HCEC 1CT (cell line): ENCODE results near the gene CPSF7.
"Not testable (repeated sequence)": the region's sequence is repeated elsewhere in the genome, so short reads cannot be mapped to it uniquely, and the experiment has no call there.

ENCODE experiments used
- DNase-seq: peaks from one replicate; pipeline ENCODE4 v3.0.0-alpha.2; 2017

Gene CPSF7

DNA sequence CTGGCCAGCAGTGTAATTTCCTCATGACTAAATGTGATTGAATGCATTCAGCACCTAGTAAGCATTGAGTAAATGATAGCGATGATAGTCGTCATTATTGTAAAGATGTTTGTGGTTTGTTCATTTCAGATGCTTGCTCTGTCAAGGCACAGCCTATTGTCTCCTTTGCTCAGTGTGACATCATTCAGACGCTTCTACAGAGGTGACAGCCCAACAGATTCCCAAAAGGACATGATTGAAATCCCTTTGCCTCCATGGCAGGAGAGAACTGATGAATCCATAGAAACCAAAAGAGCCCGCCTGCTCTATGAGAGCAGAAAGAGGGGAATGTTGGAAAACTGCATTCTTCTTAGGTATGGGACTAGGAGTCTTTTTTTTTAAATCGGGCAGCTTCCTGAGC is 7.7 kb upstream of the CPSF7 start:
- DNase-seq, result no peak

DNA sequence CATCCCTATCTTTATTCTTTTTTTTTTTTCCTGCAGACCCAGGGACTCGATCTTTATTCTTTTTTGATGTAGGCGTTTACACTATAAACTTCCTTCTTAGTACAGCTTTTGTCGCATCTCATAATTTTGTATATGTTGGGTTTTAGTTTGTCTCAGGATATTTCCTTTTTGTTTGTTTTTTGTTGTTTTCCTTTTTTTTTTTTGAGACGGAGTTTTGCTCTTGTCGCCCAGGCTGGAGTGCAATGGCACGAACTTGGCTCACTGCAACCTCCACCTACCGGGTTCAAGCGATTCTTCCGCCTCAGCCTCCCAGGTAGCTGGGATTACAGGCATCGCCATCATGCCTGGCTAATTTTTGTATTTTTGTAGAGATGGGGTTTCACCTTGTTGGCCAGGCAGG is 1.1 kb upstream of the CPSF7 start:
- not testable (repeated sequence) for DNase-seq

DNA sequence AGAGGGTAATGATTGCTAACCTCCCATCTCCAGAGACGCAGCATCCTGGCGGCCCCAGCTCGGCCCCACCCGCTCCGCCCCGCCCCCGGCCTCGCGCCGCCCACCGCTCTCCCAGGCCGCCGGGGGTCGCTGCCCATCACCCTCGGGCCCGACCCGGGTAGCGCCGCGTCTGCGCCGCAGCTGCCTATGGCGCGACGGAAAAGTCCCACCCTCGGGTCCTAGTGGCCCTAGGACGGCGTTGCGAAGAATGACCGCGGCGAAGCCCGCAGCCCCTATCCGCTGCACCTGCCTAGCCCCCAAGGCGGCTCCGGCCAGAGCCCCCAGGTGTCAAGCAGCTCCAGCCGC is 457 bp downstream of the CPSF7 start:
- peak; percentile 53 for DNase-seq

DNA sequence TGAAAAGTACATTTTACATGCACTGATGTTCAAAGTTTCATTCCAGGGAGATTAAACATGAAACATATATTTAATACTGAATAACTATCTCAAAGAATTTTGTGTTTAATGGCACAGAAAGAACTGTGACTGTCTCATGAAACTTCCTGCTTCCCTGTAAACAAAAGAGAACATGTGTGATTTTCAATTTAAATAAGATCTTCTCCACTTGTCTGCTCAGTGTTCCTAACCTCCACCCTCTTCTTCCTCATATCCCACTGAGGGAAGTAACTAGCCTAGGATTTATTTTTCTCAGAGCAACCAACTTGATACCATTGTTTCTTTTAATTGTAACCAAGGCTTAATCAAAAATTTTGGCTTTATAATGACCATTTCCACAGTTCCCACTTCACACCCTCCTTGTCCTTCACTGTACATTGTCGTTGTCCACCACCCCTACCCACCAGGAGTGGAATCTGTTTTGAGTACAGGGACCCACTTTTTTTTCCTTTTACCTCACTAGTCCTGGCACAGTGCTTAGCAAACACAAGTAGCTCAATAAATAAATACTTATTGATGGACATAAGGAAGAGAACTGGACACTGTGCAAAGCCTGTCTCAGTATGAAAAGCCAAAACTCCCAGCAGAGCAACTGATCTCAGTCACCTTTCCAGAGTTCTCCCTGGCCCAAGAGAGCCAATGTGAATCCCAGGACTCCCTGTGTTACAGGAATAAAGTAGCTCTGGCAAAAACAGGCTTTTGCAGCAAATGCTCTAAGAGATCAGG is 4.2 kb downstream of the CPSF7 start:
- no peak for DNase-seq

DNA sequence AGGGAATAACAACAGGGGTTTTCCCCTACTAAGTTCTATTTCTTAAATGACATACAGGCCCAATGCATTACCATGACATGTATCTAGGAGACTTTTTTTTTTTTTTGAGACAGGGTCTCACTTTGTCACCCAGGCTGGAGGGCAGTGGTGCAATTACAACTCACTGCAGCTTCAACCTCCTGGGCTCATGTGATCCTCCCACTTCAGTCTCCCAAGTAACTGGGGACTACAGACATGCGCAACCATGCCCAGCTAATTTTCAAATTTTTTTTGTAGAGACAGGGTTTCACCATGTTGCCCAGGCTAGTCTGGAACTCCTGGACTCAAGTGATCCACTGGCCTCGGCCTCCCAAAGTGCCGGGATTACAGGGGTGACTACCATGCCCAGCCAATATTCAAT is 7.5 kb downstream of the CPSF7 start:
- DNase-seq, result no peak

DNA sequence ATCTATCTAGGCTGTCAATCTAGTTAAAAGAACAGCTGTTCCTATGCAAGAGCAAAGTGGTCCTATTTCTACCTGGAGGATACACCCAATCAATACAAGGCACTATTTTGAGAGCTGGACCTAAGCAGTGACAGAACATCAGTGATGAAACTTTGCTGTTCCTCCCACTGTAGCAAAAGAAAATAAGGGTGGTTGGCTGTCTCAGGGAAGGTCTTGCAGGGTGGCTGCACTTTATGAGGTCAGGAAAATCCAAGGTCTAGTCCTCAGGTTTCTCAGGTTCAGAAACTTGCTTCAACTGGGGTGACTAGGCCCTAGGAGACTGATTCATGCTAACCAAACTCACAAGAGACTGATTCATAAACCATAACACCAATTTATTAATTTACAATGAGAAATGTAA is 11.6 kb downstream of the CPSF7 start:
- DNase-seq, result no peak

DNA sequence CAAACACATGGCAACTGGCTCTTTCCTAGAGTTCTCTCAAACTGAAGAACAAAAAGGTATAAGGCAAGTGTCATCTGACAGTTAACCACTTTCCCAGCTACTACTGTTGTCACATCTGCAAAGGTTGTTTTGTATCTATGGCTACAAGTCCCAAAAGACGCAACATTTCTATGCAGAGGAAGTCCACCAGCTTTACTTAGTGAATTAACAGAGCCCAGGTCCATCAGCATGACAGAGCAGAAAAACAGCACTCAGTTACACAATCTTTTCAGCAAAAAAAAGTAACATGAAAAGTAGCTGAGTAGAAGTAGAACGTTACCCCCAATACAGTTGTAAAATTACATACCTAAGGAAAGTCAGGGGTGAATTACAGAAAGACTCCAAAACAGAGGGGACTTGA is 12.1 kb downstream of the CPSF7 start:
- no peak for DNase-seq

DNA sequence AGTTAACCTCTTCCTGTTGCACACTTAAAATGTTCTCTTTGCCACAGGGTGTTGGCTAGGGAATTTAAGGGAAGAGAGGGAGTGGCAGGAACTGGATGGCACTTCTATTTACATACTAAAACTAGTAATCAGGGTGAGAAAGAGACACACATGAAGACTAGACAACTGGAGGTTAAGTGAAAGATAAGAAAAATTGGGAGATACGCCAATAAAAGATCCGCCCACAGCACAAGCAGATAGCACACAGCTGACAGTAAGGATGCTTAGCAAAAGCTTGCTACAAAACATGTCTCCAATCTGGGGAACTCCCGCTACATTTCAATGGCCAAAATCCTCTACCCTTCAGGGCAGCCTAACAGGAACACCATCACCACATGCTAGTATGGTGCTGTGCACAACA is 12.8 kb downstream of the CPSF7 start:
- no peak for DNase-seq

DNA sequence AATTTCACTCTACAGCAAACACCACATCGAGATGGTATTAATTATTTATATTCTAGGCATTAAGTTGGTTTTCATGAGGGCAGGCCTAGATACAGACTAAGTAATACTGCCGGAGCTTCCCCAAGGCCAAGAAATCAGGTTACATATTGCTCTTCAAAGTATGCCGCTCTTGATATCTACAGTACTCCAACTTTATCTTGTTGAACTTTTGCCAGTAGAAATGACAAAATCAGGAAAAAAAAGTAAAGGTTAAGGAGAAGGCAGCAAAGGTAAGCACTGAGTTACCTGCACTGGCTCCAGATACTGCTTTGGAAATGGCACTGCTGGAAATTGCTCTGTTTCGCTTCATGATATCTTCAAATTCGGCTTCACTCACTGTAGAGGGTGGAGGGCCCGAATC is 14.4 kb downstream of the CPSF7 start:
- DNase-seq, result no peak

DNA sequence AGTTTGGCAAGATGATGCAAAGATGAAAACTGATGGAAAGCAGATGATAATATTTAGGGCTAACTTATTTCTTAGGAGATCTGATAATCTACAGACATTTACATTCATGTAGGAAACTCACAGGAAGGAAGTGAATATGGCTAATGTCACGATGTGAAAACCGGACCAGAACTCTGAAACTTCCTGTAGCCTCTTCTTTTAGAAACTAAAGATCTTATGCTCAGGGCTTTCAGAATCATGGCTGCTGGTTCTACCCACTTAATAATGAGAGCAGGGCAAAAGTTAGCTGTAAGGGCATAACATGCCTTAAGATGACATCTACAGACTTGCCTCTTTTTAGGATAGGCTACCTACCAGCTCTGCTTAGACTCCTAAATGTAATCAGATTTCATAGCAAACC is 15.2 kb downstream of the CPSF7 start:
- no peak for DNase-seq

DNA sequence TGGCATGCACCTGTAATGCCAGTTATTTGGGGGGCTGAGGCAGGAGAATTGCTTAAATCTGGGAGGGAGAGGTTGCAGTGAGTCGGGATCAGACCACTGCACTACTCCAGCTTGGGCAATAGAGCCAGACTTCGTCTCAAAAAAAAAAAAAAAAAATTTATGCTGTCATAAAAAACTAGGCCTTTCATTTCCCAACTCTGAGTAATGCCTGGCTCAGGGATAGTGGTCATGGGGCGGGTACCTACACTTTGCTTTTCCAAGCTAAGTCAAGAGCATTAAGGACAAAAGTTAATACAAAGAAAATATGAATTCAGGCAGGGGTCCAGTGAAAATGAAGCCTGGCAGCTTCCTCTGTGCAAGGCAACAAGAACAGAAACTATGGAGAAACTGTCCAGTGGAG is 16.3 kb downstream of the CPSF7 start:
- peak; percentile 47 for DNase-seq

DNA sequence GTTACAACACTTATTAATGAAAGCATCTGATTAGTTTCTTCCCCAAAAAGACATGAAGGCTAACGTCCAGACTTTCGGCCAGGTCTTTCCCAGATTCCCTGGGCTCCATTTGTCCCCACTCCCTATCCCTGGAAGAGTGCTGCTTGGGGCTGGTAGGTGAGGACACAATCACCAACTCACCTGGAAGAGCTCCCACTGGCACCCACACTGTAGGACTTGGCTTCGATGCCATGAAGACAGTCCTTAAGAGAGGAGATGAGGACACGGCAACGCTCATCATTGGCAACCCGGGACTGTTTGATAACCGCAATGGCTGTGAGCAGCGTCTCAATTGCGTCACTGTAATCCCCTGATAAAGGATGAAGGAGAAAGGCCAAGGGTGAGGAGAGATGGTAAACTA is 18.2 kb downstream of the CPSF7 start:
- DNase-seq, result no peak

DNA sequence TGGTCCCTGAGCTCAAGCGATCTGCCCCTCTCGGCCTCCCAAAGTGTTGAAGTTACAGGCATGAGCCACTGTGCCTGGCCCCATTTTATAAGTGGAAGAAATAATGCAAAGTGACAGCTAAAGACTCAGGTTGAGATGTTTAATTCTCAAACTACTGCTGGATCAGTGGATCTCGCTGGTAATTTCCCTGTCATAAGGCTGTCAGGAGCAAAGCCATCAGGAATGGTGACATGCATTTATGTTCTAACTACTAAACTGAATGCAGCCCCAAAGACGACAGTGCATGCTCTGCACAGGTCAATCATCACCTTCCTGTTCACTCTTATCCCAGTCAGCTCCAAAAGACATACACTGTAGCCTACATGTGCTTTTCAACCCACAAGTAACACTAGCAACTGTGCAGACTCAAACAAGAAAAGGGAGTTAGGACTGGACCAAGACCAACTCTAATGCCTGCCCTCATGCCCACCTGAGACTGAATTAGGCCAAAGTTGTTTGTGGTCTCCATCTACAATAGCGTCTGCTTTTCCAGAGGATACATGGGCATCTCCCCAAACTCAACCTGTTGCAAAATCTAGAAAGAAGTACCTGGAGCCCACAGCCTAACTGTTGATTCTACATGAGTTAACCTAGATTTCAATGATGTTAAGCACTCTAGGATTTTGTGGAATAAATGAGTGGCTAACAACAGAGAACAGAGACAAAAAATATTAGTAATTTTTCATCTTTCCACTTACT is 22.6 kb downstream of the CPSF7 start:
- no peak for DNase-seq

DNA sequence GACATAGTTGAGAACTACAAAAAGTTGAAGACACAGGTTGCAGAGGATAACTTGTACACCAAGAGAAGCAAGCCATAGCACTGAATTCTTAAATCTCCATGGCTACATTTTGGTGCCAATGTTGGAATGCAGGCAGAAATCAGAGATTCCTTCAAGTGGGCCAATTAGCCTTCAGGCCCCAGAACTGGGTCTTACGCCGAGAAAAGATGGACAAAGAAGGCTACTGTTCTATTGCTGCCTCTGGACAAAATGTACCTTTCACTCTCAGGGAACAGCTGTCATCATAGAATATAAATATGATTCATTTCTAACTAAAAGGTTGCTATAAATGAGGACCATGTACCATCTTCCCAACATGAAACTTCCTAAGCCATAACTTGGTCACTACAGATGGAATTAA is 23.7 kb downstream of the CPSF7 start:
- DNase-seq, result no peak

DNA sequence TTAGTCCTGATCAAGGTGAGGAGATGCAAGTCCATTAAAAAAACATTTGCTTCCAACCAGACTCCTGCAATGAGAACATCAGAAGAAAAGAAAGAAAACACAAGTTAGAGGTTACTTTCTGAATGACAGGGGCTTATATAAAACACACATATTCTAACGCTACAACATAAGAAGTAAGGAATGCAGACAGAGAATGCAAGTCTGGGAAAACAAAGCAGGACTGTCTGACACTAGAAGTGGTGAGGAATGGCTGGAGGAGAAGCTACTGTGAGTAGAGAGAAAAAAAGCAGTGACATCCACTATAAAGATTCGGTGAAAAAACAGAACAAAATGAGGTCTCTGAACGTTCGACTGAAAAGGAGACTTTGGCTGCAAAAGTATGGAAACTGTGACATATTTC is 25.1 kb downstream of the CPSF7 start:
- DNase-seq, result no peak

DNA sequence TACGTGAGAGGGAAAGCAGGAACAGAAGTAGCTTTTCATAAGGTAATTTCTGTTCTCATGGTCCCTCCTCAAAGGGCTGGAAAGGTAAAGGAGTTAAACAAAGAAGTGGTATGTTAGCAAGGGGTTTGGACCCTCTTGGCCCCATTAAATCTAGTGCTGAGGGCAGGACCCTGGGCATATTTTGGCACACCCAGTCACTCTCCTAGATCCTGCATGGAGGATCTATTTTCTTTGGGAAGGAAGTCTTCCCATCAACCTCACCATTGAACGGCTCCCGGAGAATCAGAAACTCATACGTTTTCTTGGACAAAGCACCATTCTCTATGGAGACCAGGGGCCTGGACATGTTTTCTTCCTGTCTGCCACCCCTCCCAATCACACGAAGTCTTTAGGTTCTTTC is 25.7 kb downstream of the CPSF7 start:
- DNase-seq, result no peak

DNA sequence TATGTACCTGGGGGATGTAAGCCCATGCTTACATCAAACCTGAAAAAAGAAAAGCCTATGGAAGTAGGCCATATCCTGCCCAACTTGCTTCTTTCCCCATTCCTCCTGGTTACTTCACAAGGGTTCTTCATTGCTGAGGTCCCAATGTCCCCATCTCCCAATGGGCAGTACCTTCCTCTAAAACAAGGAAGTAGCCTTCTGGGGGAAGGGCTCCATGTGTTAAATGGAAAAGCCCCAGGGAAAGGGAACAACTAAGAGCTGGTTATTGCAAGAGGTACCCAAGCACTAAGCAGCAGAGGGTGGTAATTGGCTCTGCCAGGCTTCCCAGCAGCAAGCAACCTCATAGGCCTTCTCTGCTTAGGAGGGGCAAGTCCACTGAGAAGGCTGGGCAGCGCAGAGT is 26.1 kb downstream of the CPSF7 start:
- DNase-seq, result no peak

DNA sequence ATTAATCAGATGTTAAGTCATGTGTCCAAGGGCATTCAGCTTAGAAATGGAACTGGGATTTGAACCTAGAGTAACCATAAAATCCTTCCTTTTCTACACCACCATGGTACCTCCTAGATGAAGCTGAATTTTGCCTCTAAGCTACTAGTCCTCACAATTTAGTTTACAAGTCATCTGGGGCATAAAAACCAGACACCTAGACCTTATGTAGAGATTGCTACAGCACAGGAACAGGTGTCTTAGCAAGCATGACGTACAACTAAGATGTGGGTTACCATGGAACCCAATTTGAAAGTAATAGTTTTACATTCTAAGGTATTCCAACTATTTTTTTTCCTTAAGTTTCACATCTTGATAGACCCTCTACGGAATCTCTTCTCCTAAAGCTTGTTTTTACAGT is 28.2 kb downstream of the CPSF7 start:
- no peak for DNase-seq

DNA sequence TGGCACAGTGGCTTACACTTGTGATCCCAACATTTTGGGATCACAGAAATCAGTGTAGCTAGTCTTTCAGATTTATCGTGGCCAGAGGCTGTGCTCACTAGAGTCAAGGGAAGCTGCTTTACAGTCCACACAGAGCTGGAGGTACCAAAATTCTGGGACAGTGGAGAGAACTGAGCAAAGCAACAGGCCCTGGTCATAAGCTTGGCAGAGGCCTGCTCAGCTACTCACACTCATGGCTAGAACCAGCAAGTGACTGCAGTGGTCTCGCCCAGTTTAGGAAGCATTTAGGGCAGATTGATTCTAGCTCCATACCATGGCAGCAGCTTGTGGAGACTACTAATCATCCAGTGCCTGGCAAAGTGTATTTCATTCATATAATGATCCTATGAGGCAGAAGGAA is 28.6 kb downstream of the CPSF7 start:
- DNase-seq, result no peak

DNA sequence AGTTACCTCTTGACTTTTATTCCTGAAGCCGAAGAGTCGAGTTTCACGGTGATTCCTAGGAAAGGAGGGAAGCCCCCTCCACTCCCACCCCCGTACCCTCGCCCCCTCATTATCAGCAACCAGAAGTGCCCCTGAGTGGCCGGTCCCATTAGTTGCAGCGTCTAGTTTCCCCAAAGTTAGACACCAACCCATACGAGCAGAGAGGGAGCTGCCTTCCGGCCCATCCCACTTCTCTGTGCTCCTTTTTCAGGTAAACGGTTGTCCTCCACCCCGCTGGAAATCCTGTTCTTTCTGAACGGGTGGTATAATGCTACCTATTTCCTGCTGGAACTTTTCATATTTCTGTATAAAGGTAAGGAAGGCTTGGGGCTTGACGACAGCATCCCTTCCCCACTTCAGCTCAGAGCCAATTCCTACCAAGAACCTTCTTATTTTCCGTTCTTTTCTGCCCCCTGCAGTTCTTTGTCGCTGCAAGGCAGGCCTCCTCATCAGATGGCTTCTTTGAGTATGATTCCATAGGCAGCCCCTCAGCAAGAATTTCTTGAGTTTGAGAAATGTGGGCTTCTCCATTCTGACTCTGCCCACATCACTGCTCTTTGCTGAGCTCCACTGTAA is 36.7 kb downstream of the CPSF7 start:
- DNase-seq, result no peak

DNA sequence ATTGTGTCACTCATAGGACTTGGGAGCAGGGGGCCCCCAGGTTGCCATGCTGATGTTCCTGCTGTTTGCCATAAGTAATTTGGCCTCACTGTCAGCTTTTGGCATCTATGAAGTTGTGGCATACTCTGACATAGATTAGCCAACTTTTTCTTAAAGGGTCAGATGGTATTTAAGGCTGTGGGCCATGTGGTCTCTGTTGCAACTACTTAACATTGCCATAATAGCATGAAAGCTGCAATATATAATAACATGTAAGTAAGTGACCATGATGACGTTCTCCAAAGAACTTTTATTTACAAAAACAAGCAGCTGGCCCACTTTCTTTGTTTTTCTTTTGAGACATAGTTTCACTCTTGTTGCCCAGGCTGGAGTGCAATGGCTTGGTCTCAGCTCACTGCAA is 39.6 kb downstream of the CPSF7 start:
- DNase-seq, result no peak

DNA sequence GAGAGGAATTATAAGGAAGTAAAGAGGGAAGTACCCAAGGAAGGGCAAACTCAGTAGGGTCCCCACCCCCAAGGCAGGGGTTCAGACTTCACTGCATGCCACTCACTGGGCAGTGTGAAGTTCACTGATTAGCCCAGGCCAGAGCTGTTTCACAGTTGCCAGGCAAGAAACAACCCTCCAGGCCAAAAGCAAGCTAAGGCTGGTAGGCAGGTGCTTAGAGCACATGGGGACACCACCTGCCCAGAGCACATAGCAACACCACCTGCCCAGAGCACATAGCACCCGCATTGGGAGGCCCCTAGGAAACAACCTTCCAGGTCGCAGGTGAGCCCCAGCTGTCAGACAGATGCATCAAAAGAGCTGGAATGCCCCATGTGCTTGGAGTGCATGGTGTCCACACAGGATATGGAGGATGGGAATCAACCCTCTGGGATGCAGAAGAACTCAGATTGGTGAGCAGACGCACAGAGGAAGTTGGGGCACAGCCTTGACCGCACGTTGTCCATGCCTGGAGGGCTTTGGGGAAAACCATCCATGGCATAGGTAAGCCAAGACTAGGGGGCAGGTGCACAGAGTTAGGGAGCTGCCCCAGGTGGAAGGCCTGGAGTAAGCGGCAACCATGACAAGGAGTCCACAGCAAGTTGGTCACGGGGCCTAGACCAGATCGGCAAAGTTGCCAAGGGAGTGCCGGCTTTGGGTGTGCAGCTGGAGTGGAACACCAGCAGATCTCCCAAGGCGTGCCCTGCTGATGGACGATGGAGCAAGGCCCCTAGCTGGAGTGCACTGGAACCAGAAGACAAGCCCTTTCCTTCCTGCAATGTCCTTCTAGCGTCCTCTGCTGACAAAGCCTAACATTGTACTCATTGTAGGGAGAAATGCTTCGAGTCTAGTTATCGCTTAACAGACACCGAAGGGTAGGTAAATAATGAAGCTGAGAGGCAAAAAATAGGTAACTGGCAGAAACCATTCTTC is 45.2 kb downstream of the CPSF7 start:
- DNase-seq, result peak; percentile 26

DNA sequence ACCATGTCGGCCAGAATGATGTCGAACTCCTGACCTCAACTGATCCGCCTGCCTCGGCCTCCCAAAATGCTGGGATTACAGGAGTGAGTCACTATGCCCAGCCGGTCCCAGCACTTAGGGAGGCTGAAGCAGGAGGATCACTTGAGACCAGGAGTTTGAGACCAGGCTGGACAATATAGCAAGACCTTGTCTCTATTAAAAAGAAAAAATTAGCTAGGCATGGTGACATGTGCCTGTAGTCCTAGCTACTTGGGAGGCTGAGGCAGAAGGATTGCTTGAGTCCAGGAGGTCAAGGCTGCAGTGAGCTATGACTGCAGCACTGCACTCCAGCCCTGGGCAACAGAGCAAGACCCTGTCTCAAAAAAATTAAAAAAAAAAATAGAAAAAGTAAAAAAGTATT is 45.9 kb downstream of the CPSF7 start:
- DNase-seq, result not testable (repeated sequence)
